ENCODE measurements around the gene PLGLB1.
"Not testable (repeated sequence)": the region's sequence is repeated elsewhere in the genome, so short reads cannot be mapped to it uniquely, and the experiment has no call there.

DNA sequence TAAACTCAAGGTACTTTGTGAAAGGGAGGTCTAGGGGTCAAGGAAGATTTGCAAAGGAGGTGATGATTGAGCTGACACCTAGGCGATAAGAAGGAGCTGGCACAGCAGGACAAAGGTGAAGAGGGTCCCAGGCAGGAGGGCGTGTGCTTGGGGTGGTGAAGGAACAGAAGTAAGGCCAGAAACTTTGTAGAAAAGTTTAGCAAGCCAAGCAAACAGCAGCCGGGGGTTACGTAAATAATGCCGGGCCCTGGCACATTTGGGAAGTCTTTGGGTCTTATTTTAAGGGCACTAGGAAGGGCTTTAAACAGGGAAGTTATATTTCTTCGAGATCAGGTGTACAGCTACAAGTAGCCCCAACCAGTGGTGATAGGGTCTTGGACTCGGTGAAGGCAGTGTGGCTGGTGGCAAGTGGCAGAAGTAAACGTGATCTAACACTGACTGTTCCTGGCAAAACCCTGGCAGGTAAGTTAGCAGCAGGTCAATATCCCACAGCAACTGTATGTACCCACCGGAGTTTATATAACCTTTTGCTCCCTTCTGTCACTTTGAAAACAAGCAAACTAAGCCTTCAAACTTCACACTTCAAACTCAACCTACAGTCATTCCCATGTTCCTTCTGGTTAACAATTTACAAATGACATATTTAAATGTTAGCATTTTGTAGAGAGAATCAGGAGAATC is 7.0 kb downstream of the PLGLB1 start:
- TF ChIP-seq POLR2AphosphoS5 (IDR thresholded peaks at IDR 0.05; ENCODE audit: control insufficient read depth, insufficient read depth, low read depth, low read length); KLF10 (CRISPR knock-in tag; IDR thresholded peaks at IDR 0.05); DPF2 (IDR thresholded peaks at IDR 0.05); HMG20B (CRISPR knock-in tag; IDR thresholded peaks at IDR 0.05); SMARCC2 (IDR thresholded peaks at IDR 0.05; ENCODE audit: low read depth); RAD21 (CRISPR knock-in tag; conservative IDR thresholded peaks at IDR 0.05 in 1 of 2, IDR thresholded peaks at IDR 0.05 in 1 of 2); PTBP1 (IDR thresholded peaks at IDR 0.05; ENCODE audit: low read depth, low read length); SIN3A (IDR thresholded peaks at IDR 0.05; ENCODE audit: borderline replicate concordance in 2 of 2, control insufficient read depth in 1 of 2, low read depth in 2 of 2, low read length in 2 of 2); POLR2A (conservative IDR thresholded peaks at IDR 0.05): not testable (repeated sequence)
- TF ChIP-seq, protein P1, sequence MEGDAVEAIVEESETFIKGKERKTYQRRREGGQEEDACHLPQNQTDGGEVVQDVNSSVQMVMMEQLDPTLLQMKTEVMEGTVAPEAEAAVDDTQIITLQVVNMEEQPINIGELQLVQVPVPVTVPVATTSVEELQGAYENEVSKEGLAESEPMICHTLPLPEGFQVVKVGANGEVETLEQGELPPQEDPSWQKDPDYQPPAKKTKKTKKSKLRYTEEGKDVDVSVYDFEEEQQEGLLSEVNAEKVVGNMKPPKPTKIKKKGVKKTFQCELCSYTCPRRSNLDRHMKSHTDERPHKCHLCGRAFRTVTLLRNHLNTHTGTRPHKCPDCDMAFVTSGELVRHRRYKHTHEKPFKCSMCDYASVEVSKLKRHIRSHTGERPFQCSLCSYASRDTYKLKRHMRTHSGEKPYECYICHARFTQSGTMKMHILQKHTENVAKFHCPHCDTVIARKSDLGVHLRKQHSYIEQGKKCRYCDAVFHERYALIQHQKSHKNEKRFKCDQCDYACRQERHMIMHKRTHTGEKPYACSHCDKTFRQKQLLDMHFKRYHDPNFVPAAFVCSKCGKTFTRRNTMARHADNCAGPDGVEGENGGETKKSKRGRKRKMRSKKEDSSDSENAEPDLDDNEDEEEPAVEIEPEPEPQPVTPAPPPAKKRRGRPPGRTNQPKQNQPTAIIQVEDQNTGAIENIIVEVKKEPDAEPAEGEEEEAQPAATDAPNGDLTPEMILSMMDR (IDR thresholded peaks at IDR 0.05 in 2 of 3, conservative IDR thresholded peaks at IDR 0.05 in 1 of 3; ENCODE audit: insufficient read depth in 2 of 3, low read depth in 1 of 3, low read length in 3 of 3) = not testable (repeated sequence)
- TF ChIP-seq, protein P2, sequence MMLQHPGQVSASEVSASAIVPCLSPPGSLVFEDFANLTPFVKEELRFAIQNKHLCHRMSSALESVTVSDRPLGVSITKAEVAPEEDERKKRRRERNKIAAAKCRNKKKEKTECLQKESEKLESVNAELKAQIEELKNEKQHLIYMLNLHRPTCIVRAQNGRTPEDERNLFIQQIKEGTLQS (IDR thresholded peaks at IDR 0.05) = not testable (repeated sequence)
- TF ChIP-seq, protein P2 (CRISPR knock-in tag; conservative IDR thresholded peaks at IDR 0.05) = not testable (repeated sequence)

Measured in K562 (cell line).